ENCODE measurements around the gene CASZ1.

CASZ1 gene

GRCh38 chr1:10650556-10651388 is 145.7 kb downstream of the CASZ1 start:
- DNase-seq, result no peak

- no peak for DNase-seq
Observed at GRCh38 chr1:10649517-10650201, 146.8 kb downstream of the CASZ1 start.

GRCh38 chr1:10648689-10649516 is 147.5 kb downstream of the CASZ1 start:
- no peak for DNase-seq

- DNase-seq, result no peak
Observed at GRCh38 chr1:10647414-10648170, 148.9 kb downstream of the CASZ1 start.

GRCh38 chr1:10646347-10646861 is 150.0 kb downstream of the CASZ1 start:
- DNase-seq, result peak; percentile 9 to 29

GRCh38 chr1:10644307-10645128 is 151.9 kb downstream of the CASZ1 start:
- DNase-seq, result peak; percentile 42 to 62

- no peak for DNase-seq
Observed at GRCh38 chr1:10643607-10644306, 152.7 kb downstream of the CASZ1 start.

GRCh38 chr1:10642403-10643080 is 153.9 kb downstream of the CASZ1 start:
- DNase-seq, result no peak

GRCh38 chr1:10641976-10642375 is 154.5 kb downstream of the CASZ1 start:
- no peak for DNase-seq

- DNase-seq, result peak in 1 of 2 donors; percentile 6
Observed at GRCh38 chr1:10640843-10641553, 155.4 kb downstream of the CASZ1 start.

GRCh38 chr1:10639775-10640578 is 156.5 kb downstream of the CASZ1 start:
- DNase-seq, result no peak

GRCh38 chr1:10639011-10639774 is 157.3 kb downstream of the CASZ1 start:
- no peak for DNase-seq

GRCh38 chr1:10638559-10639005 is 157.9 kb downstream of the CASZ1 start:
- no peak for DNase-seq

GRCh38 chr1:10637834-10638558 is 158.4 kb downstream of the CASZ1 start:
- no peak for DNase-seq

GRCh38 chr1:10637400-10637799 is 159.0 kb downstream of the CASZ1 start:
- no peak for DNase-seq

- no peak for DNase-seq
Observed at GRCh38 chr1:10635992-10636391, 160.5 kb downstream of the CASZ1 start.

All from inflammatory macrophage treated with lipopolysaccharide for 1 hour (primary cell).